Amygdala (tissue), 56 donors: ENCODE results near the gene WDR59.
"Not testable (repeated sequence)": the region's sequence is repeated elsewhere in the genome, so short reads cannot be mapped to it uniquely, and the experiment has no call there.

ENCODE experiments used
- DNase-seq, 56 donors: peaks; one replicate each; lab custom pipeline; 2025; lab: John Stamatoyannopoulos, UW

WDR59 gene

GRCh38 chr16:75014318-75014717 lies 29.4 kb upstream of the WDR59 start:
- DNase-seq: no peak

- not testable (repeated sequence) for DNase-seq
Measured at GRCh38 chr16:75013123-75013522, 28.2 kb upstream of the WDR59 start.

GRCh38 chr16:75012380-75013081 lies 27.6 kb upstream of the WDR59 start:
- DNase-seq: no peak

- peak in 10 of 56 donors; percentile 6 to 20 (median 8) for DNase-seq
Measured at GRCh38 chr16:75011634-75012307, 26.8 kb upstream of the WDR59 start.

- DNase-seq: no peak
Measured at GRCh38 chr16:75010427-75010826, 25.5 kb upstream of the WDR59 start.

- no peak for DNase-seq
Measured at GRCh38 chr16:75007443-75007842, 22.5 kb upstream of the WDR59 start.

- DNase-seq: no peak
Measured at GRCh38 chr16:75005697-75006096, 20.8 kb upstream of the WDR59 start.

- no peak for DNase-seq
Measured at GRCh38 chr16:75004460-75004859, 19.5 kb upstream of the WDR59 start.

GRCh38 chr16:75003931-75004330 lies 19.0 kb upstream of the WDR59 start:
- no peak for DNase-seq

- no peak for DNase-seq
Measured at GRCh38 chr16:75002474-75002873, 17.6 kb upstream of the WDR59 start.

GRCh38 chr16:75000481-75001081 lies 15.7 kb upstream of the WDR59 start:
- peak in 16 of 56 donors; percentile 8 to 48 (median 32) for DNase-seq

- peak in 29 of 56 donors; percentile 9 to 62 (median 34) for DNase-seq
Measured at GRCh38 chr16:74999609-75000480, 14.9 kb upstream of the WDR59 start.

- DNase-seq: peak in 22 of 56 donors; percentile 9 to 67 (median 44)
Measured at GRCh38 chr16:74999219-74999608, 14.3 kb upstream of the WDR59 start.

GRCh38 chr16:74998481-74999218 lies 13.7 kb upstream of the WDR59 start, which contains the start of gene ZNRF1:
Gene ZNRF1 (plus strand): TSS chr16:74999024. CDS start chr16:74999672, 648 bp downstream.
- peak in 47 of 56 donors; percentile 6 to 83 (median 66) for DNase-seq

GRCh38 chr16:74997042-74997491 lies 12.1 kb upstream of the WDR59 start:
- DNase-seq: no peak

- no peak for DNase-seq
Measured at GRCh38 chr16:74995986-74996385, 11.1 kb upstream of the WDR59 start.

- peak in 1 of 56 donors; percentile 1 for DNase-seq
Measured at GRCh38 chr16:74991593-74992403, 6.9 kb upstream of the WDR59 start.

GRCh38 chr16:74991268-74991592 lies 6.3 kb upstream of the WDR59 start:
- DNase-seq: no peak

- DNase-seq: no peak
Measured at GRCh38 chr16:74990832-74991231, 5.9 kb upstream of the WDR59 start.
